H1 (cell line): ENCODE results near the gene PPP1R12B. TPM values are rescaled to one million over a fixed set of nuclear protein-coding genes. Genes with fewer than 3 reads are reported as not detected.

Experiments used
- BCL11A ChIP-seq, 2 experiments: IDR thresholded peaks; one replicate each; pipeline ENCODE4 v1.6.1; 2011; ENCODE audit warnings: low read depth in 2 of 2, low read length in 2 of 2, mild to moderate bottlenecking in 2 of 2
- CHD7 ChIP-seq: fragments of 300-600 bp; sonication (generic); IDR thresholded peaks from 2 replicates; pipeline ENCODE4 v1.7.1; 2012; ENCODE audit warnings: low read length, moderate library complexity, mild to moderate bottlenecking, inconsistent platforms; ENCODE audit not compliant: insufficient replicate concordance
- KDM1A ChIP-seq: fragments of 200-600, 300-600 bp; sonication (generic); IDR thresholded peaks from 2 replicates; pipeline ENCODE4 v1.7.1; 2016; ENCODE audit warnings: mild to moderate bottlenecking, low read length, borderline replicate concordance
- KDM5A ChIP-seq: fragments of 200-600 bp; IDR thresholded peaks from 2 replicates; pipeline ENCODE4 v1.7.1; 2012; ENCODE audit warnings: mild to moderate bottlenecking, low read length, inconsistent platforms, mixed read lengths
- POLR2AphosphoS5 ChIP-seq: IDR thresholded peaks from 2 replicates; pipeline ENCODE4 v1.6.1; 2011; ENCODE audit warnings: low read depth, low read length
- POU5F1 ChIP-seq: IDR thresholded peaks from 2 replicates; pipeline ENCODE4 v1.6.1; 2011; ENCODE audit warnings: low read depth, mild to moderate bottlenecking, low read length, moderate library complexity
- RAD21 ChIP-seq, 2 experiments: IDR thresholded peaks in 1 of 2; conservative IDR thresholded peaks in 1 of 2; 2 replicates each; pipeline ENCODE4 v1.6.1; 2011; ENCODE audit warnings: low read depth in 2 of 2, low read length in 2 of 2, improper control_type of control experiment in 1 of 2, inconsistent platforms in 1 of 2, mild to moderate bottlenecking in 1 of 2, moderate library complexity in 1 of 2
- polyA plus RNA-seq, 7 experiments: library from polyadenylated mRNA; depleted of rRNA in 3 of 7; stranded (reverse) in 5 of 7; unstranded in 2 of 7; fragments of >200 nt in 5 of 7; fragments of 200-250 nt in 2 of 7; gene quantifications; 1 replicate in 5 of 7; 2 replicates in 1 of 7; 4 replicates in 1 of 7; pipeline versions ENCODE4 v1.2.1 to v1.2.3, GENCODE V29; 2011 to 2013; ENCODE audit warnings: missing spikeins in 2 of 7, mixed read lengths in 2 of 7
- total RNA-seq: library from RNA; stranded (reverse); fragmentation: NEBNext Ultra II Directional; extraction: Animal tissue kit (Norgen Biotek cat#: 25700); gene quantifications from 2 replicates; pipeline ENCODE4 v1.2.1, GENCODE V29; 2021
- TF ChIP-seq, protein P1 (sequence below): IDR thresholded peaks from 2 replicates; pipeline ENCODE4 v1.6.1; 2012; ENCODE audit warnings: inconsistent platforms

PPP1R12B gene
- total and polyA plus RNA-seq, 2 of the 8 experiments (the other 6 are each of a cell fraction or from before 2014, with no cell fraction given): 7.9 to 18.7 TPM

- TF ChIP-seq CHD7 (no peak), RAD21 (IDR thresholded peaks at IDR 0.05 in 1 of 2, conservative IDR thresholded peaks at IDR 0.05 in 1 of 2; ENCODE audit: low read depth in 2 of 2, low read length in 2 of 2) (peak; percentile 63 to 74), BCL11A (IDR thresholded peaks at IDR 0.05; ENCODE audit: low read depth in 2 of 2, low read length in 2 of 2) (no peak), KDM1A (no peak), KDM5A (no peak), POU5F1 (no peak), POLR2AphosphoS5 (no peak)
- TF ChIP-seq, protein P1, sequence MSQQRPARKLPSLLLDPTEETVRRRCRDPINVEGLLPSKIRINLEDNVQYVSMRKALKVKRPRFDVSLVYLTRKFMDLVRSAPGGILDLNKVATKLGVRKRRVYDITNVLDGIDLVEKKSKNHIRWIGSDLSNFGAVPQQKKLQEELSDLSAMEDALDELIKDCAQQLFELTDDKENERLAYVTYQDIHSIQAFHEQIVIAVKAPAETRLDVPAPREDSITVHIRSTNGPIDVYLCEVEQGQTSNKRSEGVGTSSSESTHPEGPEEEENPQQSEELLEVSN: no peak
Measured at GRCh38 chr1:202625416-202626360, 277.2 kb downstream of the PPP1R12B start (continued).
